SH-SY5Y (cell line): ENCODE measurements around the gene PLEKHG5.

ENCODE experiments used
- GATA2 ChIP-seq: IDR thresholded peaks from 2 replicates; pipeline ENCODE4 v1.6.1; 2011; ENCODE audit warnings: mild to moderate bottlenecking, low read depth, low read length
- GATA3 ChIP-seq: IDR thresholded peaks from 2 replicates; pipeline ENCODE4 v1.6.1; 2011; ENCODE audit warnings: low read depth, mild to moderate bottlenecking, low read length, moderate library complexity

DNA sequence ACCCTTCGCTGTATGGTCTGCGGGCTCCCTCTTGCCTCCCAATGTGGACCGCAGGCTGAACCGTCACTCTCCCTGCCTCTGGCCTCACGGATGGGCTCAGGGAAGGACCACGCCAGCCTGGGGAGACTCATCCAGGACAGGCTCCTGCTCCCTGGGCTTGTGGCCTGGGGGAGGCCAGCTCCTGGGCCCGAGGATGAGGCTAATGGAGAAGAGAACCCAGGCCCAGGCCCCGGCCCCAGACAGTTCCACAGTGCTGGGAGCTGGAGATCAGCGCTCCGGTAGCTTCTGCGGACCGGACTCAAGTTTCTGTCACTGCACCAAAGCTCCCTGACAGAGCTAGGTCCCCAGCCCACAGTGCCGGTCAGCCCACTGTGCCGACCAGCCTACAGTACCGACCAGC is 13.4 kb upstream of the PLEKHG5 start:
- TF ChIP-seq GATA2 (no peak), GATA3 (no peak)
